Activated CD4-positive, alpha-beta T cell treated with anti-CD3 and anti-CD28 coated beads, Interleukin-2, Interleukin-4, amounts not matched to agents 100 ng/mL and 50 ng/mL, durations not matched to agents 16 hours and 8 hours (primary cell): ENCODE data around the gene LGALS3.

ENCODE experiments used
- DNase-seq: peaks from one replicate; pipeline ENCODE4 v3.0.0-alpha.2; 2020; ENCODE audit warnings: low spot score

LGALS3 gene

GRCh38 chr14:55131370-55132137, 2.5 kb downstream of the LGALS3 start:
- peak; percentile 25 for DNase-seq

DNA sequence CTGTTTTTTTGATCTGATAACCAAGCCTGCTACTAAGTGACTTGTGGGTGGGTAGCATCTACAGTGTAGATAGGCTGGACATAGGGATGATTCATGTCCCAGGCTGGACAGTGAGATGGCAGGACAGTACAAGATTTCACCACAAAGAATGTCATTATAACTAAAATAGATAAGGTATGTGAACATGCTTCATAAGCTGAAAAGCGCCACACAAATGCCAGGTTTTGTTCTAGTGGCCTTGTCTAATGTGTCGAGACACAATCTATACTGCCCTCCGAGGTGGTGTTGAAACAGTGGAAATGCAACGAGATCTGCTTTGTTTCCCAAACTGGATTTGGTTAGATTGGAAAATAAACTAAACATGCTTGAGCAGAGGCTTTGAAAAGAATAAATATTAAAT, 4.4 kb downstream of the LGALS3 start:
- DNase-seq: no peak

GRCh38 chr14:55136241-55136640, 7.2 kb downstream of the LGALS3 start:
- DNase-seq: no peak

DNA sequence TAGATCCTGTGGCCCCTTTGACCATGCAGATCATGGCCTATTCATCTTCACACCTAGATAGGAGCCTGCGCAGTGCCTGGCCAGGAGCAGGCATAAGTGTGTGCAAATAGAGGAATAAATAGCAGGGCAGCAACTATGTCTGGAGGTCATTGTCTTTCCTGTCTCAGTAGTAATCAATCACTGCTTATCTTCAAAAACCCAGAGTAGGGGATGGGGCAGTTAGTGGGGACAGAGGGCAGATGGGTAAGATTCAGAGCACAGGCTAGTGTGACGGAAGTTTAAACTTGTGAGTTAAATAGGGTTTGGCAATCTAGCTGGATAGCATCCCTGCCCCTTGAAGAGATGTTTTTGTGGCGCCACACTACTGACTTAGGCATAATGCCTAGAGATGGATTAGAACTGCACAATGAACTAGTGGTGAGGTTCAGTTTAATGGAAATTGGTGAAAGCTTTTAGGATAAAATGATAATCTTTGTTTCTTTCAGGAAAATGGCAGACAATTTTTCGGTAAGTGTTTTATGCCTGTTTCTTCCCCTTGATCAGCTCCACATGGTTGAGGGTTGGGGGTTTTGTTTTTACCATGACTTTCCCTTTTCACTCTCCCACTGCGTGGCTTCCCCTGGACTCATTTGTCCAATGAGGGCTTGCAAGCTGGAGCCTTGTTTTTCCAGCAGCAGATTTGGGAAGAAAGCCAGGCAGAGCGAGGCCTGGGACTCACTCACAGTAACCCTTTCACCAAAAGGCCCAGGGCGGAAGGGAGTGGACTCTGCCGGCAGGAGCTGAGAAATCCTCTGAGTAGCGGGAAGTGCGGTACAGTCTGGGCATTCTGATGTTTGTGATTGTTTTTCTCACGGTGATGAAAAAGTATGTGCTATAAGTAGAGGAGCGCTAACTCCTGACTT, 8.1 kb downstream of the LGALS3 start:
- DNase-seq: no peak

- no peak for DNase-seq
Measured at GRCh38 chr14:55138091-55138490, 9.0 kb downstream of the LGALS3 start.

GRCh38 chr14:55139141-55139540, 10.1 kb downstream of the LGALS3 start:
- no peak for DNase-seq

- no peak for DNase-seq
Measured at GRCh38 chr14:55139696-55140509, 10.9 kb downstream of the LGALS3 start.

- DNase-seq: no peak
Measured at GRCh38 chr14:55141825-55142224, 12.8 kb downstream of the LGALS3 start.

GRCh38 chr14:55142466-55142865, 13.4 kb downstream of the LGALS3 start:
- no peak for DNase-seq

DNA sequence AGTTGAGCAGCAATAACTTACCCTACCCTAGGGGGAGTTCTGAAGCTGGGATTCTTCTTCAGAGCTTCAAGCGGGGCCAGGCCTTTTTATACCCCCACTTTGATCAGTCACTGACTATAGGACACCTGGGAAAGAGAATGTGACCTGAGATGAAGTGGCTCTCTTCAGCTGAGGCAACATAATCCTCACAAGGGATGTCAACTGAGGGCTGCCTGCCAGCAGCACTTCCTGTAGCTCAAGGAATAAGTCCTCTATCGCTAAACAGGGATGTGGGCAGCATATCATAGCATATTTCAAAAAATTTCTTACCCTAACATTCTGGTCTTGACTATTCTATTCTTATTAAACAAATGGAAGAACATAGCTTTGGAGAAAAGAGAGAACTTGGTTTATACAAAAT, 17.4 kb downstream of the LGALS3 start:
- no peak for DNase-seq

DNA sequence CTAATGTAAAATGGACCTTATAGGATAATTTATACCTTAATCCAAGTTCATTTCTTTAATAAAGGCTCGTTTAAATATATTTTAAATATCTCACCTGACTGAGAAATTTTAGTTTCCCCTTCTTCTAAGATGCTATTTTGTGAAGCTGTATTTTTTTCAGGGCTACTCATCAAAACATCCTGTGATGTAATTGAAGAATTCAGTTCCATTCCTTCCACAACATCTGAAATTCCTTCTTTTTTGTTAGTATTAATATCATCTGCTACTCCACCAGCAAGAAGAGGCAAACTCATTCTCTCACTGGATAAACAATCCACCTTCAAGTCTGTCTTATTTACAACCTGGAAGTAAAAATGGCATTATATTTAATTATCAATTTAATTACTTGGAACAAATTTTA, 22.5 kb downstream of the LGALS3 start:
- DNase-seq: no peak

GRCh38 chr14:55152052-55152753, 23.2 kb downstream of the LGALS3 start:
- no peak for DNase-seq

DNA sequence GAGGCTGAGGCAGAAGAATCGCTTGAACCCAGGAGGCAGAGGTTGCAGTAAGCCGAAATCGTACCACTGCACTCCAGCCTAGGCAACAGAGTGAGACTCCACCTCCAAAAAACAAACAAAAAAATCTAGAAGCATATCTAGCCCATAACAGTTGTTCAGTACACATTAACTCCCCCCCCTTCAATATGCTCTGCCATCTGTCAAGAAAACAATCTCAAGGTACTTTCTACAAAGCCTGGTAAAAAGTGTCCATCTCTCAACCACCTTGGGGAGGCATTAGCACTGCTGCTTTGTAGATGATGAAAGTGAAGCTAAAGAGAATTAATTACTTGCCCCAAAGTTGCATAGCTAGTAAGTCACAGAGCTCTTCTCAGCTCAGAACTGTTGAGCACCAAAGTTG, 24.9 kb downstream of the LGALS3 start:
- DNase-seq: no peak

- DNase-seq: peak; percentile 9
Measured at GRCh38 chr14:55157080-55157479, 28.0 kb downstream of the LGALS3 start.

GRCh38 chr14:55158412-55158811, 29.4 kb downstream of the LGALS3 start:
- no peak for DNase-seq

DNA sequence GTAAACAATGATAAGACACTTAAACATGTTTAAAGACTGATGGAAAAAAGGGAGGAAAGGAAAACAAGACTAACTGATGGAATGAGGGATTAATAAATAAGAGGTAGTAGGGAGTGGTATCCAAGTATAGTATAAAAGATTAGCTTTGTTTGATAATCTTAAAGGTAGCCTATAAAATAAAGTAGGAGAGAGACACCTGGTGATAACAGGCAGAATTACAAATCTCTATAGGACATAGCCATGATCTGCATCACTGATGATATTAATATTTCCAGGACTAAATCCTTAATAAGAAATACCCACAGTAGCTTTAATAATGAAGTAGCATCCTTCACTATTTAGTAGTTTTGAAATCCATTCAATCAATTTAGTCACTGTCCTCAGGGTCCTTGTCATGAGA, 31.9 kb downstream of the LGALS3 start:
- peak; percentile 16 for DNase-seq

DNA sequence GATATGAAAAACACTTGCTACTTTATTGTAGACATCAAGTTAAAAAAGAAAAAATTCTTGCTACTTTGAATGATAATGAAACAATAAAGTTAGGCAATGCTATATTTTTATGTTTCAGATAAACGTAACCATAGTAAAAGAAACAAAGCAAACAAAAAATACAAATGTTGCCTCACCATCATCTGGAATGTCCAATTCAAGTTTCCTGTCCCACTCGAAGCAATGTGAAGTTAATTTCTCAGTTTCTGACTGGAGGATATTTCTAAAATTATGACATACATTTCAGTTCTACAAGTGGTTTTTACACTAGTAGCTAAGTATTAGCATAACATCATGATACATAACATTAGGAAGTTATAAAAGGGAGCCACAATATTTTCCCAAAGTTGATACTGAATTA, 41.5 kb downstream of the LGALS3 start:
- DNase-seq: no peak

- no peak for DNase-seq
Measured at GRCh38 chr14:55180006-55180405, 51.0 kb downstream of the LGALS3 start.

GRCh38 chr14:55180434-55180833, 51.4 kb downstream of the LGALS3 start:
- DNase-seq: no peak

- DNase-seq: no peak
Measured at GRCh38 chr14:55188686-55189295, 59.7 kb downstream of the LGALS3 start.

GRCh38 chr14:55190906-55191202, 61.8 kb downstream of the LGALS3 start:
- peak; percentile 6 for DNase-seq
